Activated CD8-positive, alpha-beta T cell treated with anti-CD3 and anti-CD28 coated beads for 36 hours (primary cell): ENCODE data around the gene SUSD4. TPM values are rescaled to one million over a fixed set of nuclear protein-coding genes. Genes with fewer than 3 reads are reported as not detected.

Experiments used
- ATAC-seq: fragments of 200-7000 bp; cut with Tn5 transposase; one replicate; pipeline ENCODE4 v1.10.0; 2021; ENCODE audit warnings: mild to moderate bottlenecking, moderate library complexity
- CTCF ChIA-PET: fragments of 350-600 bp; sonication (Branson Sonifier 250); formaldehyde crosslinking; loops from one replicate; lab custom pipeline; 2021; ENCODE audit warnings: antibody characterized with exemption; lab: Charles Lee
- POLR2A ChIA-PET: fragments of 350-600 bp; sonication (Branson Sonifier 250); formaldehyde crosslinking; loops from one replicate; lab custom pipeline; 2021; ENCODE audit warnings: antibody characterized with exemption; lab: Charles Lee
- DNase-seq: peaks from one replicate; pipeline ENCODE4 v3.0.0-alpha.2; 2020
- H3K27ac Mint-ChIP-seq: one replicate; pipeline ENCODE4 v1.8.0; 2021; ENCODE audit warnings: mild to moderate bottlenecking, mixed read lengths
- H3K27me3 Mint-ChIP-seq: one replicate; pipeline ENCODE4 v1.8.0; 2021; ENCODE audit warnings: mixed read lengths
- H3K36me3 Mint-ChIP-seq: one replicate; pipeline ENCODE4 v1.8.0; 2021; ENCODE audit warnings: low read depth, mixed read lengths
- H3K4me1 Mint-ChIP-seq: one replicate; pipeline ENCODE4 v1.8.0; 2021; ENCODE audit warnings: low read depth, mixed read lengths
- H3K4me3 Mint-ChIP-seq: one replicate; pipeline ENCODE4 v1.8.0; 2021; ENCODE audit warnings: mild to moderate bottlenecking, moderate library complexity, mixed read lengths
- H3K9me3 Mint-ChIP-seq: one replicate; pipeline ENCODE4 v1.8.0; 2021; ENCODE audit warnings: mixed read lengths
- intact Hi-C: fragments of 100-400 bp; cut with micrococcal nuclease; formaldehyde crosslinking; loops from one replicate; pipeline ENCODE4 v1.10.0; 2022
- total RNA-seq, 2 experiments: library from RNA; stranded (reverse); gene quantifications; one replicate each; pipeline ENCODE4 v1.2.3, GENCODE V29; 2021
- TF ChIP-seq, protein P1 (sequence below): fragments of 200-600 bp; IDR thresholded peaks from one replicate; pipeline ENCODE4 v1.8.0; 2022; ENCODE audit warnings: antibody characterized with exemption, mild to moderate bottlenecking

SUSD4 gene
- total RNA-seq, 2 experiments from 2014 or later, result 0.29 to 0.43 TPM

DNA sequence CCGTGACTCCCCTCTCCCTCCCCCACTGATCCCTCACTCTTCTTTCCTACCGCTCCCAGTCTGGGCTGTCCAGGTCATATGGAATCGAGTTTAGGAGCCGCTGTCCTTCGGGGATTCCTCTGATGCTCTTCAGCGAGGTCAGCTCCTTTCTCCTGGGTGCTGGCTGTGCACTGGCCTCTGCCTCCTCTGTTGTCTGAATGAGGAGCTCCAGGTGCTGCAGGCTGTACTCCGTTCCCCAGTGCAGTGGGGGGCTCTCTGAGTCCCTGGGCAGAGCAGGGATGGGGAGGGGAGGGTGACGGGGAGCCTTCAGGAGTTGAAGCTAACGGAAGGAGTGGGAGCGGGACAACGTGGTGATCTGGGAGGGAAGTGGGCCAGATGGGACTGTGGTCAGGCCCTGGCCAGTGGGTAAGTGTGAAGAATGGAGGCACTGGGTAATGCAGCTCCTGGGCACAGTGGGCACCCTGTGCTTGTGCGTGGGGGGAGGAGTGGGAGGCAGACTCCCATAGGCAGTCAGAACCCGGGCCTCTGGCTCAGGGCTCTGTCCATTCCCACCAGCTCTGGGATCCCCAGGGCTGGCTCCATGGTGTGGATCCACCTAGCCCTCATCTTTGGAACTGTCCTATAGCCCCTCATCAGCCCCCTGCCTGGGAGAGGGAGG is 161.5 kb downstream of the SUSD4 start:
- intact Hi-C loops, result no loop called here
- ATAC-seq (no peak), DNase-seq (no peak)
- H3K27me3 Mint-ChIP-seq, result no peaks in the 10 kb centered on the region
- ChIA-PET CTCF (interaction anchor here (0.8 kb wide), 1 partner anchor 69 kb away, joined by 3 read pairs; no protein-coding TSS in a partner anchor), POLR2A (interaction anchor here (1.1 kb wide), 1 partner anchor 27 kb away, joined by 3 read pairs; no protein-coding TSS in a partner anchor)
- H3K4me1 Mint-ChIP-seq, result peaks cover 7% of the 10 kb centered on the region
- H3K36me3 Mint-ChIP-seq, result no peaks in the 10 kb centered on the region
- H3K4me3 Mint-ChIP-seq, result no peak overlapping the region
- no peaks in the 10 kb centered on the region for H3K9me3 Mint-ChIP-seq
- H3K27ac Mint-ChIP-seq, result no peak overlapping the region
- TF ChIP-seq, protein P1, sequence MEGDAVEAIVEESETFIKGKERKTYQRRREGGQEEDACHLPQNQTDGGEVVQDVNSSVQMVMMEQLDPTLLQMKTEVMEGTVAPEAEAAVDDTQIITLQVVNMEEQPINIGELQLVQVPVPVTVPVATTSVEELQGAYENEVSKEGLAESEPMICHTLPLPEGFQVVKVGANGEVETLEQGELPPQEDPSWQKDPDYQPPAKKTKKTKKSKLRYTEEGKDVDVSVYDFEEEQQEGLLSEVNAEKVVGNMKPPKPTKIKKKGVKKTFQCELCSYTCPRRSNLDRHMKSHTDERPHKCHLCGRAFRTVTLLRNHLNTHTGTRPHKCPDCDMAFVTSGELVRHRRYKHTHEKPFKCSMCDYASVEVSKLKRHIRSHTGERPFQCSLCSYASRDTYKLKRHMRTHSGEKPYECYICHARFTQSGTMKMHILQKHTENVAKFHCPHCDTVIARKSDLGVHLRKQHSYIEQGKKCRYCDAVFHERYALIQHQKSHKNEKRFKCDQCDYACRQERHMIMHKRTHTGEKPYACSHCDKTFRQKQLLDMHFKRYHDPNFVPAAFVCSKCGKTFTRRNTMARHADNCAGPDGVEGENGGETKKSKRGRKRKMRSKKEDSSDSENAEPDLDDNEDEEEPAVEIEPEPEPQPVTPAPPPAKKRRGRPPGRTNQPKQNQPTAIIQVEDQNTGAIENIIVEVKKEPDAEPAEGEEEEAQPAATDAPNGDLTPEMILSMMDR, result no peak

DNA sequence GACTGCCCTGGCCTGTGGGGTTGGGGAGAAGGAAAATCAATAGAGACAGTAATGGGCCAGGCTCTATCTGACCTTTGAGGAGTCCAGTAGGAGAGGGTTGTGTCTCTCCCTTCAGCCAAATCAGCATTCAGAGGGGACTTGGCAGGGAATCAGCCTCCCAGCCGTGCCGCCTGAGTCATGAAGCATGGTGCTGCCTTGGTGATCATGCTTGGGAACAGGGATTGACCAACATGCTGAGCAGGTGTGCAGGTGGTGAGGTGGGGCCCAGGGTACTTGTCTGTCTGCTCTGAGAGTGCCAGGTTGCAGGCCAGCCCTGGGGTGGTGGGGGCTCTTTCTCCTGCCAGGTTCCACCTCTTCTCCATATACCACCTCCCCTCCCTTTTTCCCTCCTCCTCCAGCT is 162.0 kb downstream of the SUSD4 start:
- Mint-ChIP-seq H3K27ac (no peak overlapping the region), H3K27me3 (no peaks in the 10 kb centered on the region), H3K4me1 (peaks cover 9% of the 10 kb centered on the region), H3K4me3 (no peak overlapping the region), H3K36me3 (no peaks in the 10 kb centered on the region), H3K9me3 (no peaks in the 10 kb centered on the region)
- ATAC-seq (no peak), DNase-seq (no peak)
- CTCF ChIA-PET, result interaction anchor here (0.8 kb wide), 1 partner anchor 68 kb away, joined by 3 read pairs; no protein-coding TSS in a partner anchor
- intact Hi-C loops, result no loop called here
- TF ChIP-seq, protein P1, result no peak
- POLR2A ChIA-PET, result interaction anchor here (1.1 kb wide), 1 partner anchor 28 kb away, joined by 3 read pairs; no protein-coding TSS in a partner anchor

DNA sequence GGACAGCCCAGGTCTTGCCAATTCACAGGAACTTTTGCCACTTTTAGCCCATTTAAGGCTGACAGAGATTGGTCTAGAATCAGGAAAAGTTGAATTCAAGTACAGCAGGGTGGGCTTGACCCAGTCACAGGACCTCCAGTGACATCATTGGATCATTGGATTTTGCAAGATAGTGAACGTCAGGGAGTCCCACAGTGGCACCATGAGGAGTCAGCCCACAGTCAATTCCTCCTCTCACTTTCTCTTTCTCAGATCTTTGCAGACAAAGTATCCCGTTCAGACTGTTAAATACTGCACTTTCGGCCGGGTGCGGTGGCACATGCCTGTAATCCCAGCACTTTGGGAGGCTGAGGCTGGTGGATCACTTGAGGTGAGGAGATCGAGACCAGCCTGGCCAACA is 163.1 kb downstream of the SUSD4 start:
- peaks cover 14% of the 10 kb centered on the region for H3K4me1 Mint-ChIP-seq
- H3K4me3 Mint-ChIP-seq, result no peak overlapping the region
- DNase-seq, result no peak
- no peaks in the 10 kb centered on the region for H3K9me3 Mint-ChIP-seq
- no peaks in the 10 kb centered on the region for H3K27me3 Mint-ChIP-seq
- ChIA-PET POLR2A (no interaction called here), CTCF (interaction anchor here (1.0 kb wide), 1 partner anchor 70 kb away, joined by 3 read pairs; no protein-coding TSS in a partner anchor)
- H3K27ac Mint-ChIP-seq, result no peak overlapping the region
- intact Hi-C loops, result no loop called here
- TF ChIP-seq, protein P1, result no peak
- no peak for ATAC-seq
- H3K36me3 Mint-ChIP-seq, result no peaks in the 10 kb centered on the region

DNA sequence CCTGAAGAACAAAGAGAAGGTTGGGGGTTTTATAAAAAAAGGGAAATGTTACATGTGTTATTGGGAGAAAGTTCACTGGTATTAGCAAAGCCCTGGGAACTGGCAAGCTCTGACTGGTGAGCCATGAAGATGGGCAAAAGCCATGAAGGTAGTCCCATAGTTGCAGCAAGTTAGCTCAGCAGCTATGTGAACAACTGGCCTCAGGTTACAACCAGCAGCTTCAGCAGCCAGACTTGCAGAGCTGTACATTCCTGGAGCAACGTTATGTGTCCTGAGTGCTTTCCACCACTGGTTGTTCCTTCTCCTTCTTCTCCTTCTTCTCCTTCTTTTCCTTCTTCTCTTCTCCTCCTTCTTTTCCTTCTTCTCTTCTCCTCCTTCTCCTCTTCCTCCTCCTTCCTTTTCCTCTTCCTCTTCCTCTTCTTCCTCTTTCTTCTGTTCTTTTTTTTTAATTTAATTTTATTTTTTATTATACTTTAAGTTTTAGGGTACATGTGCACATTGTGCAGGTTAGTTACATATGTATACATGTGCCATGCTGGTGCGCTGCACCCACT is 164.8 kb downstream of the SUSD4 start:
- Mint-ChIP-seq H3K4me1 (peaks cover 14% of the 10 kb centered on the region), H3K9me3 (no peaks in the 10 kb centered on the region), H3K4me3 (no peak overlapping the region), H3K27ac (no peak overlapping the region), H3K36me3 (no peaks in the 10 kb centered on the region), H3K27me3 (no peaks in the 10 kb centered on the region)
- ChIA-PET POLR2A (no interaction called here), CTCF (no interaction called here)
- TF ChIP-seq, protein P1, result no peak
- no peak for ATAC-seq
- DNase-seq, result no peak
- intact Hi-C loops, result no loop called here

DNA sequence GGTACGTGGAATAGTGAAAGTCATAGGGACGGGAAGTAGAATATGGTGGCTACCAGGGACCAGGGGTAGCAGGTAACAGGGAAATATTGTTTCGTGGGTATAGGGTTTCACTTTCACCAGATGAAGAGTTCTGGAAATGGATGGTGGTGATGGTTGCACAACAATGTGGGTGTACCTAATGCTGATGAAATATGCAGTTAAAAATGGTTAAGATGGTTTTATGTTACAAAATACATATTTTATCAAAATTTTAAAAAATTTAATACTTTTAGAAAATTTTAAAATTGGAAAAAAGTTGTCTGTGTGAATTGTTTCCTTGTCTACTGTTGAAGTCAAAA is 165.4 kb downstream of the SUSD4 start:
- H3K27me3 Mint-ChIP-seq, result no peaks in the 10 kb centered on the region
- TF ChIP-seq, protein P1, result no peak
- no peak overlapping the region for H3K4me3 Mint-ChIP-seq
- H3K27ac Mint-ChIP-seq, result no peak overlapping the region
- DNase-seq (no peak), ATAC-seq (no peak)
- ChIA-PET CTCF (interaction anchor here (0.6 to 1.7 kb wide), 3 partner anchors 21 to 151 kb away, joined by 3 to 6 read pairs (median 4); no protein-coding TSS in a partner anchor), POLR2A (interaction anchor here (0.6 kb wide), 1 partner anchor 473 kb away, joined by 3 read pairs; no protein-coding TSS in a partner anchor)
- intact Hi-C loops, result no loop called here
- peaks cover 14% of the 10 kb centered on the region for H3K4me1 Mint-ChIP-seq
- no peaks in the 10 kb centered on the region for H3K36me3 Mint-ChIP-seq
- H3K9me3 Mint-ChIP-seq, result no peaks in the 10 kb centered on the region
